CD14-positive monocyte (primary cell): ENCODE data around the gene RFX1. TPM values are rescaled to one million over a fixed set of nuclear protein-coding genes. Genes with fewer than 3 reads are reported as not detected.
A peak's percentile ranks its signal among the peaks of the same experiment; 100 is the strongest.

Experiments used
- DNase-seq, 3 donors: peaks; one replicate each; pipeline ENCODE4 v3.0.0-alpha.2; 2011 to 2022
- H2AFZ ChIP-seq: 2 replicates; pipeline ENCODE4 v1.6.0; 2012; ENCODE audit warnings: mild to moderate bottlenecking, low read depth, low read length, inconsistent platforms; ENCODE audit not compliant: insufficient read depth, poor library complexity, severe bottlenecking
- H3K27ac ChIP-seq, 2 donors: 1 replicate in 1 of 2; 2 replicates in 1 of 2; pipeline ENCODE4 v1.5.1; 2012 to 2013; ENCODE audit warnings: low read length in 2 of 2, control low read depth in 1 of 2, inconsistent platforms in 1 of 2, low read depth in 1 of 2, mild to moderate bottlenecking in 1 of 2
- H3K27me3 ChIP-seq, 2 donors: one replicate each; pipeline versions ENCODE4 v1.6.0 to v1.6.1; 2011 to 2013; ENCODE audit warnings: low read length in 2 of 2; ENCODE audit not compliant: control insufficient read depth in 2 of 2, insufficient read depth in 2 of 2
- H3K36me3 ChIP-seq, 2 donors: replicated peaks in 1 of 2; 1 replicate in 1 of 2; 2 replicates in 1 of 2; pipeline versions ENCODE4 v1.5.1 to v1.6.1; 2012 to 2013; ENCODE audit warnings: low read length in 2 of 2, control low read depth in 1 of 2, inconsistent platforms in 1 of 2, mild to moderate bottlenecking in 1 of 2; ENCODE audit not compliant: insufficient read depth in 2 of 2, control insufficient read depth in 1 of 2
- H3K4me1 ChIP-seq, 2 donors: 1 replicate in 1 of 2; 2 replicates in 1 of 2; pipeline versions ENCODE4 v1.5.1 to v1.6.1; 2012 to 2013; ENCODE audit warnings: low read length in 2 of 2, control low read depth in 1 of 2, inconsistent platforms in 1 of 2, mild to moderate bottlenecking in 1 of 2, moderate library complexity in 1 of 2; ENCODE audit not compliant: insufficient read depth in 2 of 2, control insufficient read depth in 1 of 2
- H3K4me2 ChIP-seq: replicated peaks from 2 replicates; pipeline ENCODE3; 2012; ENCODE audit warnings: low read length, moderate library complexity, mild to moderate bottlenecking; ENCODE audit not compliant: poor library complexity, severe bottlenecking; ENCODE audit errors: extremely low read depth
- H3K4me3 ChIP-seq, 3 experiments: fragments of 200-600 bp in 1 of 3; sonication (generic) in 1 of 3; replicated peaks in 1 of 3; 1 replicate in 2 of 3; 2 replicates in 1 of 3; pipeline ENCODE4 v1.5.1; 2011 to 2013; ENCODE audit warnings: low read length in 3 of 3, mild to moderate bottlenecking in 3 of 3, control low read depth in 2 of 3, low read depth in 2 of 3, inconsistent platforms in 1 of 3, moderate library complexity in 1 of 3
- H3K79me2 ChIP-seq: 2 replicates; pipeline ENCODE4 v1.6.0; 2012; ENCODE audit warnings: mild to moderate bottlenecking, control low read depth, inconsistent platforms, low read length, moderate library complexity; ENCODE audit not compliant: insufficient read depth
- H3K9ac ChIP-seq: 2 replicates; pipeline ENCODE4 v1.6.0; 2017; ENCODE audit warnings: low read length, mild to moderate bottlenecking; ENCODE audit not compliant: insufficient read depth, poor library complexity, severe bottlenecking
- H3K9me3 ChIP-seq, 2 donors: replicated peaks in 1 of 2; 1 replicate in 1 of 2; 2 replicates in 1 of 2; pipeline versions ENCODE4 v1.5.1 to v1.6.1; 2012 to 2013; ENCODE audit warnings: low read length in 2 of 2, control low read depth in 1 of 2; ENCODE audit not compliant: control insufficient read depth in 1 of 2, insufficient read depth in 1 of 2
- H4K20me1 ChIP-seq: 2 replicates; pipeline ENCODE4 v1.6.0; 2012; ENCODE audit warnings: mild to moderate bottlenecking, low read length, control low read depth, moderate library complexity; ENCODE audit not compliant: insufficient read depth
- H3K27ac Mint-ChIP-seq, 7 donors: one replicate each; pipeline ENCODE4 v1.8.0; 2020; ENCODE audit warnings: mild to moderate bottlenecking in 7 of 7, mixed read lengths in 7 of 7, moderate library complexity in 6 of 7, inconsistent platforms in 2 of 7
- H3K27me3 Mint-ChIP-seq, 3 donors: one replicate each; pipeline ENCODE4 v1.8.0; 2021 to 2022; ENCODE audit warnings: low read depth in 3 of 3, mild to moderate bottlenecking in 3 of 3, mixed read lengths in 3 of 3, moderate library complexity in 3 of 3, inconsistent platforms in 1 of 3
- H3K36me3 Mint-ChIP-seq, 2 donors: one replicate each; pipeline ENCODE4 v1.8.0; 2020; ENCODE audit warnings: mixed read lengths in 2 of 2, inconsistent platforms in 1 of 2, mild to moderate bottlenecking in 1 of 2
- H3K4me1 Mint-ChIP-seq: one replicate; pipeline ENCODE4 v1.8.0; 2020; ENCODE audit warnings: mild to moderate bottlenecking, mixed read lengths
- H3K4me3 Mint-ChIP-seq, 2 donors: one replicate each; pipeline ENCODE4 v1.8.0; 2020; ENCODE audit warnings: mild to moderate bottlenecking in 2 of 2, mixed read lengths in 2 of 2, moderate library complexity in 1 of 2
- H3K9me3 Mint-ChIP-seq, 7 donors: one replicate each; pipeline ENCODE4 v1.8.0; 2020 to 2022; ENCODE audit warnings: mixed read lengths in 7 of 7, mild to moderate bottlenecking in 6 of 7, moderate library complexity in 6 of 7, inconsistent platforms in 2 of 7
- CTCF ChIP-seq: fragments of 200-600 bp; IDR thresholded peaks from one replicate; pipeline ENCODE4 v1.8.0; 2022; ENCODE audit warnings: antibody characterized with exemption, mild to moderate bottlenecking
- WGBS: methylation state at CpG from one replicate; pipeline ENCODE4 v1.1.5; 2013; ENCODE audit warnings: missing lambda C conversion rate; ENCODE audit not compliant: insufficient coverage; 5-methylcytosine and 5-hydroxymethylcytosine counted together
- intact Hi-C, 2 donors: fragments of 100-400 bp; cut with micrococcal nuclease; formaldehyde crosslinking; loops; one replicate each; pipeline versions ENCODE4 v1.15.0 to v1.15.1; 2023
- polyA plus RNA-seq, 3 donors: library from polyadenylated mRNA; depleted of rRNA in 1 of 3; unstranded in 2 of 3; stranded (reverse) in 1 of 3; fragments of 300-500 nt in 2 of 3; fragments of >200 nt in 1 of 3; fragmentation: Illumina TruSeq in 2 of 3; gene quantifications; 1 replicate in 2 of 3; 2 replicates in 1 of 3; pipeline ENCODE4 v1.2.3, GENCODE V29; 2012 to 2021

The RFX1 gene
- polyA plus RNA-seq, 3 donors: 0.89 to 12.8 (median 0.95) TPM

GRCh38 chr19:13914777-13915176, 91.3 kb downstream of the RFX1 start:
- Histone ChIP-seq H3K9ac (no peak overlapping the region), H3K9me3 (no peaks in the 10 kb centered on the region), H3K27ac (no peak overlapping the region), H3K4me1 (peaks cover 8 to 11% of the 10 kb centered on the region in 2 donors), H3K4me3 (no peak overlapping the region), H2AFZ (no peak overlapping the region), H3K79me2 (no peaks in the 10 kb centered on the region), H3K36me3 (peaks cover 56 to 75% of the 10 kb centered on the region in 2 donors), H4K20me1 (no peaks in the 10 kb centered on the region), H3K4me2 (no peak overlapping the region), H3K27me3 (no peaks in the 10 kb centered on the region)
- intact Hi-C loops: no loop called here
- Mint-ChIP-seq H3K9me3 (peaks cover 0 to under 1% (median 0%) of the 10 kb centered on the region in 7 donors), H3K4me3 (no peak overlapping the region), H3K27ac (peak overlapping the region in 1 of 7 donors; percentile 25), H3K4me1 (peaks cover 11% of the 10 kb centered on the region), H3K36me3 (peaks cover 50 to 86% of the 10 kb centered on the region in 2 donors), H3K27me3 (peaks cover 0 to 2% (median 0%) of the 10 kb centered on the region in 3 donors)
- no peak for TF ChIP-seq CTCF
- no peak for DNase-seq
- 90% methylated on average over 2 of the region's 3 CpGs for WGBS

GRCh38 chr19:13913352-13913751, 92.8 kb downstream of the RFX1 start:
- Histone ChIP-seq H3K4me1 (peaks cover 8 to 11% of the 10 kb centered on the region in 2 donors), H2AFZ (no peak overlapping the region), H3K9ac (no peak overlapping the region), H3K27me3 (no peaks in the 10 kb centered on the region), H3K79me2 (no peaks in the 10 kb centered on the region), H3K9me3 (no peaks in the 10 kb centered on the region), H4K20me1 (no peaks in the 10 kb centered on the region), H3K27ac (no peak overlapping the region), H3K4me3 (no peak overlapping the region), H3K4me2 (no peak overlapping the region), H3K36me3 (peaks cover 47 to 66% of the 10 kb centered on the region in 2 donors)
- no peak for DNase-seq
- intact Hi-C loops: no loop called here
- Mint-ChIP-seq H3K27ac (no peak overlapping the region), H3K27me3 (peaks cover 0 to 2% (median 0%) of the 10 kb centered on the region in 3 donors), H3K4me1 (peaks cover 11% of the 10 kb centered on the region), H3K36me3 (peaks cover 46 to 84% of the 10 kb centered on the region in 2 donors), H3K9me3 (no peaks in the 10 kb centered on the region), H3K4me3 (no peak overlapping the region)
- 98% methylated on average over 15 of the region's 17 CpGs for WGBS
- TF ChIP-seq CTCF: no peak

Other genes starting within 250 kb of the RFX1 start
- gene MRI1, start 241.8 kb downstream of the RFX1 start, polyA plus RNA-seq: 10 to 100 TPM in 1 of 3 donors, 1 to 10 TPM in 2; 3.8 to 48.9 (median 4.4) TPM
- gene C19orf53, start 231.9 kb downstream of the RFX1 start, polyA plus RNA-seq: 100 to 1,000 TPM; 125 to 156 (median 132) TPM
- gene ZSWIM4, start 210.9 kb downstream of the RFX1 start, polyA plus RNA-seq: 1 to 10 TPM in 1 of 3 donors, under 1 TPM in 2; 0.19 to 1.1 (median 0.23) TPM
- gene NANOS3, start 129.2 kb downstream of the RFX1 start, polyA plus RNA-seq: not detected
- under 1 TPM in 2 of 3 donors, not detected in 1; 0.05 to 0.28 TPM for gene BRME1, start 100.2 kb downstream of the RFX1 start, polyA plus RNA-seq
- 10 to 100 TPM in 1 of 3 donors, 1 to 10 TPM in 2; 4.6 to 27.0 (median 6.2) TPM for gene CC2D1A, start 100.1 kb downstream of the RFX1 start, polyA plus RNA-seq
- gene PODNL1, start 67.9 kb downstream of the RFX1 start, polyA plus RNA-seq: 1 to 10 TPM; 1.2 to 1.4 (median 1.3) TPM
- gene DCAF15, start 53.8 kb downstream of the RFX1 start, polyA plus RNA-seq: 100 to 1,000 TPM in 1 of 3 donors, 1 to 10 TPM in 2; 2.8 to 116 (median 3.4) TPM
- not detected for gene RLN3, start 21.8 kb upstream of the RFX1 start, polyA plus RNA-seq
- gene IL27RA, start 25.4 kb upstream of the RFX1 start, polyA plus RNA-seq: 10 to 100 TPM; 40.4 to 61.5 (median 54.9) TPM
- not detected for gene PALM3, start 55.8 kb upstream of the RFX1 start, polyA plus RNA-seq
- under 1 TPM; 0.42 to 0.77 (median 0.52) TPM for gene MISP3, start 66.5 kb upstream of the RFX1 start, polyA plus RNA-seq
- gene C19orf67, start 79.5 kb upstream of the RFX1 start, polyA plus RNA-seq: not detected
- 10 to 100 TPM in 1 of 3 donors, 1 to 10 TPM in 1, under 1 TPM in 1; 0.78 to 19.4 (median 1.4) TPM for gene SAMD1, start 84.4 kb upstream of the RFX1 start, polyA plus RNA-seq
- 100 to 1,000 TPM in 1 of 3 donors, 1 to 10 TPM in 2; 2.0 to 231 (median 3.8) TPM for gene PRKACA, start 111.4 kb upstream of the RFX1 start, polyA plus RNA-seq
- 10 to 100 TPM in 1 of 3 donors, 1 to 10 TPM in 2; 6.3 to 13.4 (median 9.2) TPM for gene ASF1B, start 130.3 kb upstream of the RFX1 start, polyA plus RNA-seq
- 1 to 10 TPM in 1 of 3 donors, not detected in 2; 1.7 TPM for gene ADGRL1, start 199.8 kb upstream of the RFX1 start, polyA plus RNA-seq